Esophagus squamous epithelium (tissue), 4 donors: Measurements from ENCODE around the gene SPZ1.

Experiments used
- POLR2A ChIP-seq, 4 donors: fragments of 450-650 bp; IDR thresholded peaks; one replicate each; pipeline ENCODE4 v1.6.1; 2017; ENCODE audit warnings: antibody characterized with exemption in 4 of 4, mild to moderate bottlenecking in 4 of 4, moderate library complexity in 3 of 4
- TF ChIP-seq, protein P1 (sequence below), 6 experiments: fragments of 450-650 bp in 4 of 6; fragments of 200-600 bp in 2 of 6; sonication (generic) in 2 of 6; IDR thresholded peaks; one replicate each; pipeline ENCODE4 v1.5.1; 2016 to 2019; ENCODE audit warnings: antibody characterized with exemption in 6 of 6, mild to moderate bottlenecking in 4 of 6, moderate library complexity in 4 of 6

GRCh38 chr5:80357671-80358070, 37.9 kb downstream of the SPZ1 start:
- TF ChIP-seq, protein P1, sequence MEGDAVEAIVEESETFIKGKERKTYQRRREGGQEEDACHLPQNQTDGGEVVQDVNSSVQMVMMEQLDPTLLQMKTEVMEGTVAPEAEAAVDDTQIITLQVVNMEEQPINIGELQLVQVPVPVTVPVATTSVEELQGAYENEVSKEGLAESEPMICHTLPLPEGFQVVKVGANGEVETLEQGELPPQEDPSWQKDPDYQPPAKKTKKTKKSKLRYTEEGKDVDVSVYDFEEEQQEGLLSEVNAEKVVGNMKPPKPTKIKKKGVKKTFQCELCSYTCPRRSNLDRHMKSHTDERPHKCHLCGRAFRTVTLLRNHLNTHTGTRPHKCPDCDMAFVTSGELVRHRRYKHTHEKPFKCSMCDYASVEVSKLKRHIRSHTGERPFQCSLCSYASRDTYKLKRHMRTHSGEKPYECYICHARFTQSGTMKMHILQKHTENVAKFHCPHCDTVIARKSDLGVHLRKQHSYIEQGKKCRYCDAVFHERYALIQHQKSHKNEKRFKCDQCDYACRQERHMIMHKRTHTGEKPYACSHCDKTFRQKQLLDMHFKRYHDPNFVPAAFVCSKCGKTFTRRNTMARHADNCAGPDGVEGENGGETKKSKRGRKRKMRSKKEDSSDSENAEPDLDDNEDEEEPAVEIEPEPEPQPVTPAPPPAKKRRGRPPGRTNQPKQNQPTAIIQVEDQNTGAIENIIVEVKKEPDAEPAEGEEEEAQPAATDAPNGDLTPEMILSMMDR (IDR thresholded peaks at IDR 0.05): no peak
- no peak for TF ChIP-seq POLR2A (IDR thresholded peaks at IDR 0.05)
